Liver (tissue), 9 donors: ENCODE results near the gene ERP27. TPM values are rescaled to one million over a fixed set of nuclear protein-coding genes. Genes with fewer than 3 reads are reported as not detected.

Experiments used
- DNase-seq: peaks from one replicate; pipeline ENCODE4 v3.0.0-alpha.2; 2017; ENCODE audit warnings: low spot score
- H3K27ac ChIP-seq, 2 donors: one replicate each; pipeline ENCODE4 v1.7.0; 2013; ENCODE audit warnings: inconsistent platforms in 2 of 2, low read length in 2 of 2, control low read depth in 1 of 2, low read depth in 1 of 2, mild to moderate bottlenecking in 1 of 2
- H3K27me3 ChIP-seq, 4 donors: one replicate each; pipeline versions ENCODE4 v1.6.1 to v1.7.0; 2013; ENCODE audit warnings: low read length in 3 of 4, inconsistent platforms in 1 of 4, mild to moderate bottlenecking in 1 of 4, moderate library complexity in 1 of 4; ENCODE audit not compliant: control insufficient read depth in 4 of 4, insufficient read depth in 4 of 4
- H3K36me3 ChIP-seq, 4 donors: one replicate each; pipeline versions ENCODE4 v1.6.1 to v1.7.0; 2013; ENCODE audit warnings: low read length in 3 of 4, mild to moderate bottlenecking in 3 of 4, low read depth in 1 of 4, moderate library complexity in 1 of 4; ENCODE audit not compliant: control insufficient read depth in 4 of 4, insufficient read depth in 3 of 4
- H3K4me1 ChIP-seq, 4 donors: one replicate each; pipeline versions ENCODE4 v1.6.1 to v1.7.0; 2013; ENCODE audit warnings: low read length in 3 of 4, mild to moderate bottlenecking in 3 of 4, moderate library complexity in 1 of 4; ENCODE audit not compliant: control insufficient read depth in 4 of 4, insufficient read depth in 4 of 4
- H3K4me3 ChIP-seq, 3 donors: one replicate each; pipeline versions ENCODE4 v1.6.1 to v1.7.0; 2013; ENCODE audit warnings: low read length in 3 of 3, control low read depth in 1 of 3, low read depth in 1 of 3, mild to moderate bottlenecking in 1 of 3
- H3K9ac ChIP-seq, 2 donors: one replicate each; pipeline ENCODE4 v1.7.0; 2013; ENCODE audit warnings: low read length in 2 of 2, mild to moderate bottlenecking in 2 of 2, moderate library complexity in 2 of 2, control low read depth in 1 of 2, low read depth in 1 of 2
- H3K9me3 ChIP-seq, 4 donors: one replicate each; pipeline versions ENCODE4 v1.6.1 to v1.7.0; 2013; ENCODE audit warnings: low read length in 3 of 4; ENCODE audit not compliant: control insufficient read depth in 4 of 4
- ATF3 ChIP-seq: IDR thresholded peaks from 2 replicates; pipeline ENCODE4 v1.6.1; 2016; ENCODE audit warnings: antibody characterized with exemption
- CTCF ChIP-seq: fragments of 150-350 bp; IDR thresholded peaks from 2 replicates; pipeline ENCODE4 v1.5.1; 2017; ENCODE audit warnings: improper control_type of control experiment, low read depth, low read length; ENCODE audit not compliant: missing input control
- EGR1 ChIP-seq, 2 donors: IDR thresholded peaks; 2 replicates each; pipeline ENCODE4 v1.6.1; 2016 to 2018; ENCODE audit warnings: antibody characterized with exemption in 2 of 2, low read depth in 2 of 2
- FOXA1 ChIP-seq: IDR thresholded peaks from 2 replicates; pipeline ENCODE4 v1.6.1; 2016; ENCODE audit warnings: antibody characterized with exemption
- FOXA2 ChIP-seq: IDR thresholded peaks from 2 replicates; pipeline ENCODE4 v1.6.1; 2016; ENCODE audit warnings: antibody characterized with exemption
- GABPA ChIP-seq, 2 donors: IDR thresholded peaks in 1 of 2; conservative IDR thresholded peaks in 1 of 2; 2 replicates each; pipeline ENCODE4 v1.6.1; 2016; ENCODE audit warnings: antibody characterized with exemption in 2 of 2, mild to moderate bottlenecking in 1 of 2, moderate library complexity in 1 of 2
- HNF4A ChIP-seq, 2 donors: conservative IDR thresholded peaks; 2 replicates each; pipeline ENCODE4 v1.6.1; 2016; ENCODE audit warnings: antibody characterized with exemption in 2 of 2, mild to moderate bottlenecking in 2 of 2
- HNF4G ChIP-seq: IDR thresholded peaks from 2 replicates; pipeline ENCODE4 v1.6.1; 2016; ENCODE audit warnings: antibody characterized with exemption
- MAX ChIP-seq: IDR thresholded peaks from 2 replicates; pipeline ENCODE4 v1.6.1; 2016; ENCODE audit warnings: antibody characterized with exemption
- NR2F2 ChIP-seq: IDR thresholded peaks from 2 replicates; pipeline ENCODE4 v1.6.1; 2016; ENCODE audit warnings: antibody characterized with exemption
- RAD21 ChIP-seq, 2 donors: IDR thresholded peaks; 2 replicates each; pipeline ENCODE4 v1.6.1; 2016; ENCODE audit warnings: antibody characterized with exemption in 2 of 2, mild to moderate bottlenecking in 2 of 2
- REST ChIP-seq: IDR thresholded peaks from 2 replicates; pipeline ENCODE4 v1.6.1; 2016; ENCODE audit warnings: antibody characterized with exemption, mild to moderate bottlenecking
- RXRA ChIP-seq, 2 donors: IDR thresholded peaks; 2 replicates each; pipeline ENCODE4 v1.6.1; 2017 to 2018; ENCODE audit warnings: antibody characterized with exemption in 2 of 2, mild to moderate bottlenecking in 1 of 2
- SP1 ChIP-seq: IDR thresholded peaks from 2 replicates; pipeline ENCODE4 v1.6.1; 2018; ENCODE audit warnings: antibody characterized with exemption, mild to moderate bottlenecking
- TAF1 ChIP-seq: conservative IDR thresholded peaks from 2 replicates; pipeline ENCODE4 v1.6.1; 2016; ENCODE audit warnings: antibody characterized with exemption, mild to moderate bottlenecking
- YY1 ChIP-seq: IDR thresholded peaks from 2 replicates; pipeline ENCODE4 v1.6.1; 2016; ENCODE audit warnings: antibody characterized with exemption, mild to moderate bottlenecking
- ZBTB33 ChIP-seq: IDR thresholded peaks from 2 replicates; pipeline ENCODE4 v1.6.1; 2016; ENCODE audit warnings: antibody characterized with exemption
- WGBS: extraction: QIAGEN DNeasy Blood & Tissue Kit; methylation state at CpG from one replicate; pipeline ENCODE4 v1.1.7; 2013; 5-methylcytosine and 5-hydroxymethylcytosine counted together
- polyA plus RNA-seq, 2 donors: library from polyadenylated mRNA; stranded (reverse) in 1 of 2; unstranded in 1 of 2; fragments of 200-250 nt in 1 of 2; fragments of >200 nt in 1 of 2; fragmentation: Nextera tagmentation in 1 of 2; extraction: Ambion mirVana in 1 of 2; gene quantifications; one replicate each; pipeline versions ENCODE4 v1.2.1 to v1.2.3, GENCODE V29; 2013 to 2015
- total RNA-seq, 2 donors: library from RNA; depleted of rRNA; stranded (reverse); fragments of >200 nt; gene quantifications; one replicate each; pipeline ENCODE4 v1.2.3, GENCODE V29; 2014
- donor health status: healthy.
- donor health status: healthy.
- donor health status: healthy.
- donor health status: healthy.
- donor health status: healthy.

The ERP27 gene
- total and polyA plus RNA-seq, 4 donors, result 0.14 to 5.8 (median 0.51) TPM

GRCh38 chr12:14984036-14984435 lies 45.7 kb upstream of the ERP27 start:
- no peak for DNase-seq
- Histone ChIP-seq H3K27me3 (no peaks in the 10 kb centered on the region), H3K4me3 (no peak overlapping the region), H3K36me3 (no peaks in the 10 kb centered on the region), H3K27ac (no peak overlapping the region), H3K4me1 (no peaks in the 10 kb centered on the region), H3K9ac (no peak overlapping the region), H3K9me3 (no peaks in the 10 kb centered on the region)
- 69% methylated on average over 1 of the region's 1 CpG for WGBS
- TF ChIP-seq EGR1 (IDR thresholded peaks at IDR 0.05; ENCODE audit: low read depth in 2 of 2), result no peak
- no peak for TF ChIP-seq HNF4A (conservative IDR thresholded peaks at IDR 0.05)
- no peak for TF ChIP-seq ZBTB33
- no peak for TF ChIP-seq ATF3
- TF ChIP-seq CTCF, result no peak
- no peak for TF ChIP-seq FOXA1
- TF ChIP-seq NR2F2, result no peak
- TF ChIP-seq RAD21 (IDR thresholded peaks at IDR 0.05), result no peak
- TF ChIP-seq GABPA (IDR thresholded peaks at IDR 0.05 in 1 of 2, conservative IDR thresholded peaks at IDR 0.05 in 1 of 2), result no peak
- TF ChIP-seq REST, result no peak
- TF ChIP-seq RXRA (IDR thresholded peaks at IDR 0.05), result no peak
- TF ChIP-seq TAF1, result no peak
- TF ChIP-seq FOXA2, result no peak
- no peak for TF ChIP-seq HNF4G

GRCh38 chr12:14982991-14983390 lies 44.7 kb upstream of the ERP27 start:
- H3K27me3 ChIP-seq, result no peaks in the 10 kb centered on the region
- H3K36me3 ChIP-seq, result no peaks in the 10 kb centered on the region
- TF ChIP-seq YY1, result no peak
- no peak for TF ChIP-seq HNF4A (conservative IDR thresholded peaks at IDR 0.05)
- TF ChIP-seq FOXA2, result no peak
- TF ChIP-seq MAX, result no peak
- TF ChIP-seq HNF4G, result no peak
- no peak for TF ChIP-seq GABPA (IDR thresholded peaks at IDR 0.05 in 1 of 2, conservative IDR thresholded peaks at IDR 0.05 in 1 of 2)
- TF ChIP-seq ATF3, result no peak
- TF ChIP-seq RXRA (IDR thresholded peaks at IDR 0.05), result no peak
- TF ChIP-seq FOXA1, result no peak
- TF ChIP-seq SP1, result no peak
- no peak for TF ChIP-seq EGR1 (IDR thresholded peaks at IDR 0.05; ENCODE audit: low read depth in 2 of 2)
- no peak for TF ChIP-seq RAD21 (IDR thresholded peaks at IDR 0.05)
- no peaks in the 10 kb centered on the region for H3K4me1 ChIP-seq
- H3K27ac ChIP-seq, result no peak overlapping the region
- H3K9me3 ChIP-seq, result no peaks in the 10 kb centered on the region
- no peak overlapping the region for H3K4me3 ChIP-seq
- DNase-seq, result no peak
- 70% methylated on average over 2 of the region's 2 CpGs for WGBS
- H3K9ac ChIP-seq, result no peak overlapping the region
